ENCODE results near the gene TAPT1.
"Not testable (repeated sequence)": the region's sequence is repeated elsewhere in the genome, so short reads cannot be mapped to it uniquely, and the experiment has no call there.

The TAPT1 gene, protein sequence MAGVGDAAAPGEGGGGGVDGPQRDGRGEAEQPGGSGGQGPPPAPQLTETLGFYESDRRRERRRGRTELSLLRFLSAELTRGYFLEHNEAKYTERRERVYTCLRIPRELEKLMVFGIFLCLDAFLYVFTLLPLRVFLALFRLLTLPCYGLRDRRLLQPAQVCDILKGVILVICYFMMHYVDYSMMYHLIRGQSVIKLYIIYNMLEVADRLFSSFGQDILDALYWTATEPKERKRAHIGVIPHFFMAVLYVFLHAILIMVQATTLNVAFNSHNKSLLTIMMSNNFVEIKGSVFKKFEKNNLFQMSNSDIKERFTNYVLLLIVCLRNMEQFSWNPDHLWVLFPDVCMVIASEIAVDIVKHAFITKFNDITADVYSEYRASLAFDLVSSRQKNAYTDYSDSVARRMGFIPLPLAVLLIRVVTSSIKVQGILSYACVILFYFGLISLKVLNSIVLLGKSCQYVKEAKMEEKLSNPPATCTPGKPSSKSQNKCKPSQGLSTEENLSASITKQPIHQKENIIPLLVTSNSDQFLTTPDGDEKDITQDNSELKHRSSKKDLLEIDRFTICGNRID

DNA sequence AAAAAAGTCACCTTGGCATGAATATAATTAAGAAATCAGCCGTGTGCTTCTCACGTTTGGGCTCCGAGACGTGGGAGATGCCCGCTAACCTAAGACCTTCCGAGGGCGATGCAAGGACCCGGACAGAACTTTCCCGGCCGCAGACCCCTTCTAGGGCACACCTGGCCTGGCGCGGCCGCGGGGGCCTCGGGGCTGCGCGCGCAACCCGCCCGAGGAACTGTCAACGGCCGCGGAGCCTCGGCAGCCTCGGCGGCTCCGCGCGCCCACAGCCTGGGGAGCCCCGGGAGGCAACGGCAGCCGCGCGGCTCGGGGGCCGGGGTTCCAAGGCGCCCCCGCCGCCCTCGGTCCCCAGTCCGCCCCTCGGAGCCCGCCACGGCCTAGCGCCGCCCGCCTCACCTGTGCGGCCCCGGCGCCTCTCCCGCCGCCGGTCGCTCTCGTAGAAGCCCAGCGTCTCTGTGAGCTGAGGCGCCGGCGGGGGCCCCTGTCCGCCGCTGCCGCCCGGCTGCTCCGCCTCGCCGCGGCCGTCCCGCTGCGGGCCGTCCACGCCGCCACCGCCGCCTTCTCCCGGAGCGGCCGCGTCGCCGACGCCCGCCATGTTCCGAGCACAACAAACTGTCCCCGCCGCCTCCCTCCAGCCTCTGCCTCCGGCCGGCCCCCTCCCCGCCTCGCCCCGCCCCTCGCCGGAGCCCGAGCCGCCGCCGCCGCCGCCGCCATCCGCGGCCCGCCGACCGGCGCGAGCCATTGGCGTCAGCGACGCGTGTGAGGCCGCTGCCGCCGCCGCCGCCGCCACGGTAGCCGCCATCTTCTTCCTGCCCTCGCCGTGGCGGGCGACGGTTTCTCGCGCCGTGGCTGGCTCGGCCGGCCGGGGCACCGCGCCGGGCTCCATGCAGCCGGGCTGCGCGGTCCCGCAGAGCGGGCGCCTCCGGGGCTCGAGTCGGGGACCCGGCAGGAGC is at the start of gene TAPT1:
TAPT1 (minus strand) TSS at position 609 of the 953 bp plus-strand sequence; CDS start at position 595, 14 bp downstream.
- DNase-seq (ENCODE audit: low read depth), result peak; percentile 64

GRCh38 chr4:16271411-16271810 is 45.1 kb upstream of the TAPT1 start:
- DNase-seq (ENCODE audit: low read depth), result no peak

- no peak for DNase-seq (ENCODE audit: low read depth)
Observed at GRCh38 chr4:16270454-16271328, 44.4 kb upstream of the TAPT1 start.

DNA sequence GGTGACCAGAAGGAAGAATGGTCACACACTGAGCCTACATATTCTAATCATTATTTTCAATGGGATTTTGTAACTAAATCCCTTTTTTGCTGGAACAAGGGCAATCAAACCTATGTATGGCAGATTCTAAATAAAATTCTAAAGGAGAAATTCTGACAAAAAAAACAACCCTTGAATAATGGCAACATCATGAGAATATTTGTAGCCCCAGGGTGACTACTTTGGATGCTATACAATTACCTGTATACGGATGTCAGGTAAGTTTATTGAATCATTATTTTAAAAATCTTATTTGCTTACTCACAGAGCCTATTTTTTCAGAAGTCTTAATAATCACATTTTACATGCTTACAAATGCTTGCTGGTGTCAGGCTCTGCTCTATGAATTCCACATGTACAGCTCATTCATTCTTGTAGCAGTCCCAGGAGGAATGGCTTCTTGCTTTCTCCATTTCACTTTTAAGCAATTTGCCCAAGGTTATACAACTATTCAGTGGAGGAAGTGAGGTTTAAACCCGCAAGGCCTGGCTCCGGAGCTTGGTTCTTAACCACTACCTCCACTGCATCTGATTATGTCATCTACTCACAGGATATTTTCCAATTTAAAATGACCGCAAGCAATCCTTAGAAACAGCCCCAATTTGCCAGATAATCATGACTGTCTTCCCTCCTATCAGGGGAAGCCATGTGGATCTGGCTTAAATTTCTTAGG is 43.6 kb upstream of the TAPT1 start:
- not testable (repeated sequence) for DNase-seq (ENCODE audit: low read depth)

- no peak for DNase-seq (ENCODE audit: low read depth)
Observed at GRCh38 chr4:16269240-16269639, 43.0 kb upstream of the TAPT1 start.

DNA sequence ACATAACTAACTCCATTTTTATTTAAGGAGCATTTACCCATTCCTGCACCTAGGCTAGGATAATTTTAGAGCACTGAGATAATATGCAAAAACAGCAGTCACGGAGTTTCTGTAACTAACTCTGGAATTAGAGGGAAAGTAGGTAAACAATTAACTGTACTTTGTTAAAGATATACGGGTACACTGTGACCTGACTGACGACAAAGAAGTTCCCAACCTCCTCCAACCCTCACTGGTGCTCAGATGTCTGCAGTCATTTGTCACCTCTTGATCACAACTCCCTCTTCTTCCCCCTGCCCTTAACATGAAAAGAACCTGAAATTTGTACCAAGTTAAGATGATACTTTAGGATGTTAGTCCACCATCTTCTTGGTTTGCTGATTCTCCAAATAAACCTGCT is 42.0 kb upstream of the TAPT1 start:
- DNase-seq (ENCODE audit: low read depth), result no peak

DNA sequence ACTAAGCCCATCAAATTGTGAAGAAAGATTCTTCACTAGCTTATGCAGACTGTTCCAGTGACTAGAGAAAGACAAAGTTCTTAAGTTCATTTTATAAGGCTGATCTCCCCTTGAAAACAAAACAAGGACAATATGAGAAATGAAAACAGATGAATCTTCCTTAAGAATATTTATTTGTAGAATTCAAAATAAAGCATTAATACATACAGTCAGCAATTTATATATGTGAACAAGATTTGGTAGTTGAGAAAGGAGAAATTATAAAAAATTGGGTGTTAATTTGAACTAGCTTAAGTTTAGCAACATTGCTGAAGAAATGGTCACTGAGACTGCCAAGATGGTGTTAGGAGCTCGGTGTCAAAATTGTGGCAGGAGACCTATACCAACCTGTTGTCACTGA is 41.4 kb upstream of the TAPT1 start:
- no peak for DNase-seq (ENCODE audit: low read depth)

- DNase-seq (ENCODE audit: low read depth), result no peak
Observed at GRCh38 chr4:16265820-16266219, 39.5 kb upstream of the TAPT1 start.

- no peak for DNase-seq (ENCODE audit: low read depth)
Observed at GRCh38 chr4:16264798-16265197, 38.5 kb upstream of the TAPT1 start.

DNA sequence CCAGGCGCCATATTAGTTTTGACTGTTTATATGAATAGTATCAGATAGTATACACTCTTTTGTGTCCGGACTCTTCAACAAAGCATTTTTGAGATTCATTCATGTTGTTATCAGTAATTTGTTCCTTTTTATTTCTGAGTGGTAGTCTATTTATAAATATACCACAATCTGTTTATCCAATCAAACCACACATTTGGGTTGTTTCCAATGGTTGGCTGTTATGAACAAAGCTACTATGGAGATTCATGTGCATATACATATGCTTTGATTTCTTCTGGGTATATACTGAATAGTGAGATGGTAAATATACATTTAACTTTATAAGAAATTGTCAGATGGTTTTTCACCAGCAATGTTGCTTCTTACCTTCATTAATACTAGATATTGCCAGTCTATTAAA is 36.8 kb upstream of the TAPT1 start:
- no peak for DNase-seq (ENCODE audit: low read depth)

DNA sequence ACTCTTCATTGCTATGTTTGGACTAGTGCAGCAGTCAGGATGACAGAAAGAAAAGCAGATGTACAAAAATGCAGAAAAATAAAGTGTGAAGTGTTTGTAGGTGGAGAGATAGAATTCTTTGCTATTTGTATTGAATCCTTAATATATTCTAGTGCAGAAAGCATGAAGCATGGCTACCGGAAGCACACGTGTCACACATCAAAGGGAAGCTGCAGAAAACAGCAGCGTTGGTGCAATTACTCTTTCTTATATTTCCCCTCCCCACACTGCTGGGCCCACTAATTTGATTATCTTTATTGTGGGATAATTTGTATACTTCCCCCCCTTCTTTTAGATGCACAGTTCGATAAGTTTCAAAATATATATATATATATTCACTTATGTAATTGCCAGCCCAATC is 35.9 kb upstream of the TAPT1 start:
- DNase-seq (ENCODE audit: low read depth), result no peak

DNA sequence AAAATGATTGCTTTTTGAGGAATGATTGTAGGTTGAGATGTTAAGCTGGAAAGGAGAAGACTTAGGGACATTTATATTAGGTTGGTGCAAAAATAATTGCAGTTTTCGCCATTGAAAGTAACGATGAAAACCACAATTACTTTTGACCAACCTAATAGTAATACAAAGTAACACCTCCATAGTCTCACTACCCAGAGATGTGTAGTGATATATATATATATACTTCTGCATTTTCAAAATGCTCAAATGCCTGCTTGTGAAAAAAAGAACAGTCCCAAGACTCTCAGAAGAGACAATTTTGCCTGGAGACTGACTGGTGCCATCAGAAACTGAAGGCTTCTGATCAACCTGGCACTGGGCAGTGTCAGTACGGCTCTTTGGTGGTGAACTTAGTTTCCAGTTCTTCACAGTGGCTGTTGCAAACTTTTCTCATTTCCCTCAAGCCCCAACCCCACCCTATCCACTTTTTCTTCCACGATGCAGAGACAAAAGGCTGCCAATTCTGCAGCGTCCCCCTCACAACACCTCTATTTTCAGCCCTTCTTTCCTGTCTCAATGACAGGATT is 35.1 kb upstream of the TAPT1 start:
- no peak for DNase-seq (ENCODE audit: low read depth)

- DNase-seq (ENCODE audit: low read depth), result no peak
Observed at GRCh38 chr4:16259889-16260246, 33.6 kb upstream of the TAPT1 start.

DNA sequence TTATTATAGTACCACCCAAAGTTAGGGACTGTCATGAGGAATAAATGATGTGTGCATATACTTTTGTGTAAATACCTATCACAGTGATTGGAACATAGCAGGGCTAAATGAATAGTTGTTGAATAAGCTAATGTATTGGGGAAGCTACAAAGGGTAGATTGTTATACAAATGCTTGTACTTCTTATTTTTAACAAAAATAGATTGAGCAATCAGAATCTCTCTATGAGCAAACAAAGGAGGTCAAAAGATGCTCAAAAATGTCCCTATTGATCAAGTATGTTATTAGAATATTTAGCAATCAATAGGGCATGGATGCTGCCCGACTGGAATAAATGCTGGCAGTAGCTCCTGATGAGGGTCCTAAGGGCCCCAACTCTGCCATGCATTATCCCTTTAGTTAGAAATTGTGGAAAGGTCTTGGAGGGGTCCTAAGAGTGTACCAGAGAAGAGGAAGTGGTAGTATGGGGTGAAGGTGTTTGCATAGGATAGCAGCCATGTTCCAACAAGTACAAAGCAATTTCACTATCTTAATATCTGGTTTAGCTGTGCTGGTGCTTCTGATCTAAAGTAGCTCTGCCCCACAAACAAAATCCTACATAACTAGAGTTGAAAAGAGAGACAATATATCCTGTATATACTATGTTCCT is 33.1 kb upstream of the TAPT1 start:
- DNase-seq (ENCODE audit: low read depth), result no peak

- no peak for DNase-seq (ENCODE audit: low read depth)
Observed at GRCh38 chr4:16257611-16258010, 31.3 kb upstream of the TAPT1 start.

DNA sequence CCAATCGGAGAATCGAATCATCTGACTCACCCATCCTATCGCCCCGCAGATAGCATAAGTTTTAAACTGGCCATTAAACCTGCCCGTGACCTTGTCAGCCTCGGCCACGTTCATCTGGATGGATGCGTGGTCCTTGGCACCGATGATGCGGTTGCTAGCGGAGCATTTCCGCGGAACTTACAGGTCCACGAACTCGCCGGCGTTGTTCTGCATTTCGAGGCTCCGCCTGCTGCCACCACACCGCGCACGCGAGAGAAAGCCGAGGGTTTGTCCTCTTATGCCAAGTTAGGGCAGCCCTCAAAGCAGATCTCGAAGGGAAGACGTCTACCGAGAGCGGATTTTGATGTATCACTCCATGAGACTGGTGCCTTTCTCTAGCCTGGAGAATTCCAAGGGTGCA is 30.1 kb upstream of the TAPT1 start:
- no peak for DNase-seq (ENCODE audit: low read depth)

DNA sequence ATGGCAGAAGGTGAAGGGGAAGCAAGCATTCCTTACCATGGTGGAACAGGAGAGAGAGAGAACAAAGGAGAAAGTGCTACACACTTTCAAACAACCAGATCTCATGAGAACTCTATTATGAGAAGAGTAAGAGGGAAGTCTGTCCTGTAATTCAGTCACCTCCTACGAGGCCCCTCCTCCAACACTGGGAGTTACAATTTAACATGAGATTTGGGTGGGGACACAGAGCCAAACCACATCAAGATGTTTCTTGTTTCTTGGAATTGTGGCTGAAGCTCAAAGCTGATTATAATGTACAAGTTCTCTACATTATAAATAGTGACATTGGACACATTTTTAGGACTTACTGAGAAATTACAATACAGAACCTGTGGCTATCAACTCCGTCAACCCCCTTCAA is 29.5 kb upstream of the TAPT1 start:
- no peak for DNase-seq (ENCODE audit: low read depth)

- DNase-seq (ENCODE audit: low read depth), result no peak
Observed at GRCh38 chr4:16253127-16253960, 27.1 kb upstream of the TAPT1 start.

GRCh38 chr4:16250661-16251365 is 24.5 kb upstream of the TAPT1 start:
- DNase-seq (ENCODE audit: low read depth), result no peak

Measured in activated T-cell treated with anti-CD3 and anti-CD28 coated beads for 1 hour (primary cell).